Kidney (tissue), 14 donors: Measurements from ENCODE around the gene SURF6. TPM values are rescaled to one million over a fixed set of nuclear protein-coding genes. Genes with fewer than 3 reads are reported as not detected.

ENCODE experiments used
- DNase-seq, 5 donors: peaks; one replicate each; pipeline ENCODE4 v3.0.0-alpha.2; 2013 to 2020
- FAIRE-seq: peaks from 2 replicates; lab custom pipeline; 2012; peaks lifted over from hg19 to GRCh38; lab: Jason Lieb, UNC
- H3K27ac ChIP-seq, 2 donors: one replicate each; pipeline ENCODE4 v1.7.0; 2013; ENCODE audit warnings: low read depth in 2 of 2, low read length in 2 of 2, inconsistent platforms in 1 of 2
- H3K27me3 ChIP-seq: one replicate; pipeline ENCODE4 v1.7.1; 2013; ENCODE audit warnings: low read length, inconsistent platforms; ENCODE audit not compliant: control insufficient read depth, insufficient read depth
- H3K36me3 ChIP-seq, 3 donors: one replicate each; pipeline versions ENCODE4 v1.7.0 to v1.7.1; 2013; ENCODE audit warnings: low read length in 3 of 3, control low read depth in 1 of 3, inconsistent platforms in 1 of 3; ENCODE audit not compliant: insufficient read depth in 3 of 3, control insufficient read depth in 2 of 3
- H3K4me1 ChIP-seq, 3 donors: one replicate each; pipeline versions ENCODE4 v1.7.0 to v1.7.1; 2013; ENCODE audit warnings: low read length in 3 of 3, inconsistent platforms in 1 of 3, low read depth in 1 of 3; ENCODE audit not compliant: control insufficient read depth in 2 of 3, insufficient read depth in 2 of 3
- H3K4me3 ChIP-seq, 3 donors: one replicate each; pipeline versions ENCODE4 v1.7.0 to v1.8.1; 2013; ENCODE audit warnings: low read length in 3 of 3, control low read depth in 1 of 3, inconsistent platforms in 1 of 3
- H3K9ac ChIP-seq, 3 donors: one replicate each; pipeline versions ENCODE4 v1.7.0 to v1.7.1; 2013; ENCODE audit warnings: low read length in 3 of 3, control low read depth in 1 of 3, inconsistent platforms in 1 of 3
- H3K9me3 ChIP-seq, 3 donors: one replicate each; pipeline versions ENCODE4 v1.7.0 to v1.7.1; 2013; ENCODE audit warnings: low read length in 3 of 3, control low read depth in 1 of 3, inconsistent platforms in 1 of 3; ENCODE audit not compliant: control insufficient read depth in 2 of 3, insufficient read depth in 1 of 3
- intact Hi-C: fragments of 100-400 bp; cut with DNase I; formaldehyde crosslinking; loops from one replicate; pipeline ENCODE4 v1.11.1; 2022
- polyA plus RNA-seq: library from polyadenylated mRNA; stranded (reverse); fragments of 350-450 nt; fragmentation: Illumina TruSeq; extraction: RNeasy Lipid Tissue Mini Kit (QIAGEN cat#74804); gene quantifications from one replicate; pipeline ENCODE4 v1.2.3, GENCODE V29; 2014; ENCODE audit warnings: low read depth, low replicate concordance; ENCODE audit not compliant: insufficient read depth
- total RNA-seq: library from RNA; stranded (reverse); fragmentation: NEBNext Ultra II Directional; extraction: Animal tissue kit (Norgen Biotek cat#: 25700); gene quantifications from one replicate; pipeline ENCODE4 v1.2.1, GENCODE V29; 2021
- TF ChIP-seq, protein P1 (sequence below): IDR thresholded peaks from 3 replicates; pipeline ENCODE4 v1.5.1; 2012; ENCODE audit warnings: mild to moderate bottlenecking, moderate library complexity, borderline replicate concordance; ENCODE audit not compliant: insufficient read depth; ENCODE audit errors: extremely low read depth
- donor health status: control.
- donor health status: control.
- donor health status: control.
- donor health status: control.
- donor health status: control.
- donor health status: DM: yes; HTN: yes; CAD: no.
- donor health status: Normal renal cell carcinoma (clear cell type).

SURF6 gene
- total and polyA plus RNA-seq, 2 donors from 2014 or later, result 16.8 to 17.3 TPM

DNA sequence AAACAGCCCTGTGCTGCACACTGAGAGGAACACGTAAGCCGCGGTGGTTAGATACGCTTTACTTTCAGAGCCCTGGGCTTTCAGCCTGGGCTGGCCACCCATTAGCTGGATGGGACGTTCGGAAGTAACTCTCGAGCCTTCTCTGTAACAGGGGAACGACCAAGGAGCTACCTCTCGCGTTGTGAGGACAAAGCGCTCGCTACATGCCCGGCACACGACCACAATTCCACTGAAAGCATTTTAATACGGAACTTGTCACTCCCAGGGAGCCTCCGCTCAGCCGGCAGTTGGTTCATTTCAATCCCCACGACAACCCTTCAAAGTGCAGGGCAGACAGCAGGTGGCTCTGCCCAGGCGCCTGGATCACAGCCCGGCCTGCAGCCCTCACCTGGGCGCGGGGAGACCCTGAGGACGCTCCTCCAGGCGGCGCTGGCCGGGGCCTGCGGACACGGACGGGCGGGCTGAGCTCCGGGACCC is 19.9 kb upstream of the SURF6 start:
- H3K27me3 ChIP-seq, result no peaks in the 10 kb centered on the region
- H3K36me3 ChIP-seq, result peaks cover 5 to 29% (median 11%) of the 10 kb centered on the region in 3 donors
- H3K27ac ChIP-seq, result no peak overlapping the region
- H3K4me3 ChIP-seq, result peak overlapping the region; percentile 84 to 90 (median 88)
- TF ChIP-seq, protein P1, sequence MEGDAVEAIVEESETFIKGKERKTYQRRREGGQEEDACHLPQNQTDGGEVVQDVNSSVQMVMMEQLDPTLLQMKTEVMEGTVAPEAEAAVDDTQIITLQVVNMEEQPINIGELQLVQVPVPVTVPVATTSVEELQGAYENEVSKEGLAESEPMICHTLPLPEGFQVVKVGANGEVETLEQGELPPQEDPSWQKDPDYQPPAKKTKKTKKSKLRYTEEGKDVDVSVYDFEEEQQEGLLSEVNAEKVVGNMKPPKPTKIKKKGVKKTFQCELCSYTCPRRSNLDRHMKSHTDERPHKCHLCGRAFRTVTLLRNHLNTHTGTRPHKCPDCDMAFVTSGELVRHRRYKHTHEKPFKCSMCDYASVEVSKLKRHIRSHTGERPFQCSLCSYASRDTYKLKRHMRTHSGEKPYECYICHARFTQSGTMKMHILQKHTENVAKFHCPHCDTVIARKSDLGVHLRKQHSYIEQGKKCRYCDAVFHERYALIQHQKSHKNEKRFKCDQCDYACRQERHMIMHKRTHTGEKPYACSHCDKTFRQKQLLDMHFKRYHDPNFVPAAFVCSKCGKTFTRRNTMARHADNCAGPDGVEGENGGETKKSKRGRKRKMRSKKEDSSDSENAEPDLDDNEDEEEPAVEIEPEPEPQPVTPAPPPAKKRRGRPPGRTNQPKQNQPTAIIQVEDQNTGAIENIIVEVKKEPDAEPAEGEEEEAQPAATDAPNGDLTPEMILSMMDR, result peak; percentile 1
- H3K9ac ChIP-seq, result peak overlapping the region; percentile 63 to 83 (median 64)
- no peak for FAIRE-seq
- no peaks in the 10 kb centered on the region for H3K9me3 ChIP-seq
- intact Hi-C loops, result no loop called here
- peaks cover 0 to 25% (median 4%) of the 10 kb centered on the region in 3 donors for H3K4me1 ChIP-seq
- DNase-seq, result peak in 2 of 5 donors; percentile 22 to 33

DNA sequence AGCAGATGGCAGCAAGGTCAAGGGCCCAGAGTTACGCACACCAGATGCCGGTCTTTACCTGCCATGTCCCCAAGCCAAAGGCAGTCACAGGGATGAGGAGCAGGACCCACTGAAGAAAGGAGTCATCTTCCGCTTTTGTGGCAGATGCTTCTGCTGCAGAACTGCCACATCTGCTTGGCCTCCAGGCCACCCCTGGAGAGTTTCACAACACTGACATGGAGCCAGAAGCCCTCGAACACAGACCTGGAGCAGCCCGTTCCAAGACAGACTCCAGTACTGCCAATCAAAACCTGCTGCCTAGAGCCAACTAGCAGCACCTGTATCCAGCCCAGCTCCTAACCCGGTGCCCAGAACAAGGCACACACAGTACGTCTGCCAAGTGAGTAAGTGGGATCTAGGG is 18.8 kb upstream of the SURF6 start:
- FAIRE-seq, result no peak
- no peaks in the 10 kb centered on the region for H3K27me3 ChIP-seq
- intact Hi-C loops, result no loop called here
- H3K9me3 ChIP-seq, result no peaks in the 10 kb centered on the region
- DNase-seq, result peak in 1 of 5 donors; percentile 45
- peaks cover 8 to 30% (median 19%) of the 10 kb centered on the region in 3 donors for H3K36me3 ChIP-seq
- peaks cover 0 to 25% (median 4%) of the 10 kb centered on the region in 3 donors for H3K4me1 ChIP-seq
- H3K4me3 ChIP-seq, result no peak overlapping the region
- no peak overlapping the region for H3K27ac ChIP-seq
- TF ChIP-seq, protein P1, result no peak
- H3K9ac ChIP-seq, result no peak overlapping the region

DNA sequence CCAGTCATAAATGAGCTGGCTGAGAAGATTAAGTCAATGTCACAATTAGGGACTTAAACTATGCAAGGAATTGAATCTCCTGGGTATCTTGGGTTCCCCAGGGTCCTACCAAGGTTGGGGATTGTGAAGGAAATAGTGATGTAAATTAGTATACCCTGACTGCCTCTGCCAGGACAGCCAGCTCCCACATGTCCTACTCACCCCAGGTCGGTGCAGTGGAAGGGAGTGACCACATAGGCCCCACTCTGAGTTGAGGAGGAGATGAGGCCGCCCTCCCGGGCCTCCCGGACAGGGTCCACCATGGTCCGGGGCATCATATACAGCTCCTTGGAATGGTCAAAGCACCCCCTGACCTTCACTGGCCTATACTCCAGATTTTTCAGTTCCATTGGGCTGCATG is 17.6 kb upstream of the SURF6 start:
- intact Hi-C loops, result no loop called here
- peaks cover 4 to 31% (median 4%) of the 10 kb centered on the region in 3 donors for H3K4me1 ChIP-seq
- no peaks in the 10 kb centered on the region for H3K9me3 ChIP-seq

More for the DNA sequence above, 17.6 kb upstream of the SURF6 start:
- no peak overlapping the region for H3K4me3 ChIP-seq
- H3K9ac ChIP-seq, result no peak overlapping the region
- H3K36me3 ChIP-seq, result peaks cover 10 to 35% (median 25%) of the 10 kb centered on the region in 3 donors
- no peaks in the 10 kb centered on the region for H3K27me3 ChIP-seq
- FAIRE-seq (no peak), DNase-seq (peak in 1 of 5 donors; percentile 33)
- no peak overlapping the region for H3K27ac ChIP-seq
- TF ChIP-seq, protein P1, result no peak
